Measurements from ENCODE around the gene CENPP. TPM values are rescaled to one million over a fixed set of nuclear protein-coding genes. Genes with fewer than 3 reads are reported as not detected.
A peak's percentile ranks its signal among the peaks of the same experiment; 100 is the strongest.

Gene CENPP
- total RNA-seq, 2 experiments from 2014 or later, result 26.4 to 29.1 TPM

DNA sequence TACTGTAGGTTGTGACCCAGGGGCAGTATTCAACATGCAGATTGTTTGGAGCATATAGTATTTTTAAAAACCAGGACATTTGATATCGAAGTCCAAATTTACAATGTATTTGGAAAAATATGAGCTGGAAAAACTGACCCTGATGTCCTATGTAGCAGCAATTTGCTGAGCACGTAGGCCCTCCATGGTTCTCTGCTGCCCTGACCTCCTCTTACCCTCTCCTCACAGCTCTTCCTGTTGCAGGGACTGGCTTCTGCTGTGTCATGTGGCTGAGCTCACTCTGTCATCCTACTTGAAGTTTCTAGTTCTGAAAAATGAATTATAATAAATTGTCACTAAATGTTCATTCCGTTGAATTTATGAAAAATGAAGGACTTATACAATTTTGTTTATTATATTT lies 160.6 kb downstream of the CENPP start:
- H3K9me3 Mint-ChIP-seq (ENCODE audit: insufficient read depth), result no peaks in the 10 kb centered on the region
- DNase-seq (no peak), ATAC-seq (no peak)
- ChIA-PET POLR2A (no interaction called here), CTCF (interaction anchor here (1.5 kb wide), 1 partner anchor 346 kb away, joined by 3 read pairs; no protein-coding TSS in a partner anchor)
- H3K4me3 Mint-ChIP-seq, result no peak overlapping the region
- H3K4me1 Mint-ChIP-seq (ENCODE audit: low read depth), result peaks cover 2% of the 10 kb centered on the region
- H3K27me3 Mint-ChIP-seq (ENCODE audit: low read depth), result no peaks in the 10 kb centered on the region
- no peak overlapping the region for H3K27ac Mint-ChIP-seq
- no peaks in the 10 kb centered on the region for H3K36me3 Mint-ChIP-seq (ENCODE audit: low read depth)

DNA sequence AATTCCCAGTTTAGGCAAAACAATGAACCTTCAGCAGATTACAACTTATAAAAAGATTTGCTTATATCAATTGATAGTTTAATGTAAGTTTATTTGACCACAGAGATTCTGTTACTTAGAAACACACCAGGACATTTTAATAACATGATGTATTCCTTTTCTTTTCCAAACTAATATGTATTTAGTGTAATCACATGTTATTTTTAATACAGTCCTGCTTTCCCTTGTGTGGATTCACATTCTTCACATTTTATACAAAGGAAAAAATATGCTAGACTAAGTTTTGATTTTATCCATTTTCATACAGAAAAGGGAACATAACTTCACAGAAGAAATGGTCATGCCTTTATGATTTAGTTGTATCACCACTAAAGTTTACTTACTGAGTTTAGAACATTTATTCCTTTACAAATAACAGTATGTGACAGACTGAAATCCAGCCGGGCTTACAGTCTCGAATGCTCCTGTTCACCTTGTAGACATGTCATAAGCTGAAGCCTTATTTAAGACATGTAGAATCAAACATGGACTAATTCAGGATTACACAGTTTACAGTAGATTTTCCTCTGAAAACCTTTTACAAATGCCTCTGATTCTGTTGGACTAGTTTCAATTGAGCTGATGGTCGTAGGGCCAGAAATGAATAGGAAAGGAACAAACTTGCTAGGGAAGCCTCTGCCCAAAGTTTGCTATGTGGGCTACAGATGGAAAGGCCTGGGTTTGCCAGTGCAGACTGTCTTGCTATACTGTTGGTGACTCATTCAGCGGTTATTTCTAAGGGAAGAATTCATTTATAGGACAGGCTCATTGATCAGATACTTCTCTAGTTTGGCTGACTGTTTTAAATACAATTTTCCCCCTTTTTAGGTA lies 163.2 kb downstream of the CENPP start:
- Mint-ChIP-seq H3K27me3 (ENCODE audit: low read depth) (no peaks in the 10 kb centered on the region), H3K27ac (no peak overlapping the region), H3K36me3 (ENCODE audit: low read depth) (no peaks in the 10 kb centered on the region), H3K4me1 (ENCODE audit: low read depth) (peaks cover 2% of the 10 kb centered on the region), H3K9me3 (ENCODE audit: insufficient read depth) (no peaks in the 10 kb centered on the region), H3K4me3 (no peak overlapping the region)
- CTCF ChIA-PET, result no interaction called here
- ATAC-seq, result no peak
- no peak for DNase-seq
- POLR2A ChIA-PET, result interaction anchor here (0.5 kb wide), 1 partner anchor 962 kb away, joined by 3 read pairs; the partner anchor contains the start of gene FAM120A

DNA sequence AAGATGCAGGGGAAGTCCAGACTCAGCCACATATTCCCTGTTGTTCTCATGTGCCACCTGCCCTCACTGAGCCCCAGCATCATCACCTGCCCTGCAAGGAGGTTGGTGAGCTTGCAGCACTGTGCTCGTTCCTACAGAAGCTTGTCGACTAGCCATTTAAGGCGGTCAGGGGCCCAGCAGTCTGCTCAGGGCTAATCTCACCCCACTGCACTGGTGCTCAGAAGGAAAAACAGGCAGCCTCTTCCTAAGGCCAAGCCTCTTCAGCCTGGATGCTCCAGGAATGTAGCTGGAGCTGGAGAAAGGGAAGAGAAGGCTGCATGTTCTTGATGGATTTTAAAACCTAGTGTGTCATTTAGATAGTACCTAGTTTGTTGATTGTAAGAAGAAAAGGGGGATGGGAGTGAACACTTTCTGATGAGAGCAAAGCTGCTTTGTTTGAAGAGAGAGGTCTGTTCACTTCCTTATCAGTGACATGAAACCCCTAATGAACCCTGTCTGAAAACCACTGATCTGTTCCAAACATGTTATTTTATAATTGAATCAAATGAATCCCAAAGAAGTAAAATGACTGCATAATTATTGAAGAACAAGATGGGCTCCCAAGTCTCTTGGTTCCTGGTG lies 167.1 kb downstream of the CENPP start:
- H3K36me3 Mint-ChIP-seq (ENCODE audit: low read depth), result no peaks in the 10 kb centered on the region
- H3K27me3 Mint-ChIP-seq (ENCODE audit: low read depth), result no peaks in the 10 kb centered on the region
- no peak overlapping the region for H3K27ac Mint-ChIP-seq
- peaks cover 2% of the 10 kb centered on the region for H3K4me1 Mint-ChIP-seq (ENCODE audit: low read depth)
- H3K9me3 Mint-ChIP-seq (ENCODE audit: insufficient read depth), result no peaks in the 10 kb centered on the region
- CTCF ChIA-PET, result interaction anchor here (0.9 kb wide), 1 partner anchor 142 kb away, joined by 3 read pairs; no protein-coding TSS in a partner anchor
- POLR2A ChIA-PET, result no interaction called here
- no peak overlapping the region for H3K4me3 Mint-ChIP-seq
- no peak for ATAC-seq
- no peak for DNase-seq

DNA sequence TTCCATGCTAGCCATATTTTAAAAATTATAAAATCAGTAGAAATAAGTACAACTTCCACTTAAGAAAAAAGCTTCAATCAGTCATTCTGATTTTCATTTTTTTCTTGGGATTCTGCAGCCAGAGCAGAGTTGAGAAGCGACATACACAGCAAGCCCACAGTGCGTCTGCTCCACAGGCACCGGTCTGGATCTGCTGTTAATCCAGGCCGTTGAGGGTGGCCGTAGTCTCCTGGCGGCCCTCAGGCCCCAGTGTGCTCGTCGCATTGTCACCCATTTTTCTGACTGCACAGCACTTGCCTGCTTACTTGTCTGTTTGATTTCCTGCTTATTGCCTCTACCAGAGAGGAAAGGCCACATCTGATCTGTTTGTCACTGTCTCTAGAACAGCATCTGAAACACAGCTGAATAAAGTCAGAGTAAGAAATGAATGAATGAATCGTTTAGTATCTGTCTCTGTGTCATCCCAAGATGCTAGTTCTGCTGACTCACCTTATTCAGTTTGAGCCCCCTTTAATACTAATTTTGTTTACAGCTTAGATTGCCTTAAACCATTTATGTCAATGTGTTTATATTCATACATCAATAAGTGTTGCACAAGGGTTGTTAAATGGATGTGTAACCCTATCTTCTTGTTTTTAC lies 168.1 kb downstream of the CENPP start:
- H3K9me3 Mint-ChIP-seq (ENCODE audit: insufficient read depth), result no peaks in the 10 kb centered on the region
- no peak overlapping the region for H3K27ac Mint-ChIP-seq
- H3K36me3 Mint-ChIP-seq (ENCODE audit: low read depth), result no peaks in the 10 kb centered on the region
- H3K4me3 Mint-ChIP-seq, result no peak overlapping the region
- DNase-seq (no peak), ATAC-seq (no peak)
- no peaks in the 10 kb centered on the region for H3K27me3 Mint-ChIP-seq (ENCODE audit: low read depth)
- POLR2A ChIA-PET, result no interaction called here
- peaks cover 2% of the 10 kb centered on the region for H3K4me1 Mint-ChIP-seq (ENCODE audit: low read depth)
- CTCF ChIA-PET, result interaction anchor here (0.9 kb wide), 1 partner anchor 141 kb away, joined by 3 read pairs; no protein-coding TSS in a partner anchor

GRCh38 chr9:92494856-92495255 lies 169.1 kb downstream of the CENPP start:
- H3K4me1 Mint-ChIP-seq (ENCODE audit: low read depth), result peaks cover 2% of the 10 kb centered on the region
- H3K4me3 Mint-ChIP-seq, result no peak overlapping the region
- CTCF ChIA-PET, result no interaction called here
- H3K9me3 Mint-ChIP-seq (ENCODE audit: insufficient read depth), result no peaks in the 10 kb centered on the region
- ATAC-seq, result no peak
- DNase-seq, result no peak
- no peaks in the 10 kb centered on the region for H3K27me3 Mint-ChIP-seq (ENCODE audit: low read depth)
- H3K36me3 Mint-ChIP-seq (ENCODE audit: low read depth), result no peaks in the 10 kb centered on the region
- no peak overlapping the region for H3K27ac Mint-ChIP-seq
- POLR2A ChIA-PET, result no interaction called here

DNA sequence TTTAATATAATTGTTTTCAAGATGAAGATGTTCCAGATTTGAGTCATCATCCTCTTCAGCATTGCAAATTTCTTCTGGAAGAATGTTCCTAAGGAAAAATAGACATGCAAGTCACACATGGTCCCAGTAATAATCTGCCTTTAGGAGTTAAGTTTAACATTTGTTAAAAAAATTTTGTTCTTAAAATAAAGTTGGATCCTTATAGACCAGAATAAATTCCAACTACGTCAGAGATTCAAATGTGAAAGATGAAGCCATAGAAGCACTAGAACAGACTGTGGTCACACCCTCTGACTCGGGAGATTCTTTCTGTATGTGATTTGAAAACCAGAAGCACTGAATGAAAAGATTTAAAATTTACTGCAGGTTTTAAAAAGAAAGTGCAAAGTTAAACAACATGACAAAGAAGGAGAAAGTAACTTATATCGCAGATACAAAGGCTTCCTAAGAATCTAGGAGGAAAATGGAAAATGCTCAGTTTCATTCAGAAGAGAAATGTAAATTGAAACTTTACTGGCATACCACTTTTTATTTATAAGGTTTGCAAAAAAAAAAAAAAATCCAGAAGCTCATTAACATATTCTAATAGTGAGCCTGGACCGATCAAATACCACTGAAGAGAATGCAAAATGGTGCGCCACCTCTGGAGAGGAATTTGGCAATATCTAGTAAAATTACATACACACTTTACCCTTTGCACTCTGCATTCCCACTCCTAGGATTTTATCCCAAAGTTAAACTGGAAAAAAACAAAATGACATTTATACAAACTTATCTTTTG lies 170.8 kb downstream of the CENPP start:
- ChIA-PET CTCF (no interaction called here), POLR2A (no interaction called here)
- ATAC-seq (no peak), DNase-seq (no peak)
- Mint-ChIP-seq H3K27me3 (ENCODE audit: low read depth) (no peaks in the 10 kb centered on the region), H3K27ac (no peak overlapping the region), H3K4me3 (no peak overlapping the region), H3K36me3 (ENCODE audit: low read depth) (no peaks in the 10 kb centered on the region), H3K9me3 (ENCODE audit: insufficient read depth) (no peaks in the 10 kb centered on the region), H3K4me1 (ENCODE audit: low read depth) (no peaks in the 10 kb centered on the region)

DNA sequence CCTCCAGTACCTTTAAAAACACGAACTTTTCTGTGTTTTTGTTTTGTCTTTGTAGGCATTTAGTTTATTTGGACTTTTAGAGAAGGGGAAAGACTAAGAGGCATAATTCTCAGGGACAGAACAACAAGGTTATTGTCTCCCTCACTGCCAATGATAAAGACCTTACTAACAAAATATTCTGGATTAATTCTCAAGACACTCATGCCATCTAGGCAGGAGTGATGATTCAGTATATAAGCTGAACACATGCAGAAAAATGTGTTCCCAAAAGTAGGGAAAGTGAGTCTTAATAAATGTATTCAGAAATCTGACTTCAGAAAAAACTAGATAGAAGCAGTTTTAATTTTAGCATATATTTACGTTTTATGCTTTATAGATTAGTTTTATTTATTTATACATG lies 173.9 kb downstream of the CENPP start:
- POLR2A ChIA-PET, result no interaction called here

DNA sequence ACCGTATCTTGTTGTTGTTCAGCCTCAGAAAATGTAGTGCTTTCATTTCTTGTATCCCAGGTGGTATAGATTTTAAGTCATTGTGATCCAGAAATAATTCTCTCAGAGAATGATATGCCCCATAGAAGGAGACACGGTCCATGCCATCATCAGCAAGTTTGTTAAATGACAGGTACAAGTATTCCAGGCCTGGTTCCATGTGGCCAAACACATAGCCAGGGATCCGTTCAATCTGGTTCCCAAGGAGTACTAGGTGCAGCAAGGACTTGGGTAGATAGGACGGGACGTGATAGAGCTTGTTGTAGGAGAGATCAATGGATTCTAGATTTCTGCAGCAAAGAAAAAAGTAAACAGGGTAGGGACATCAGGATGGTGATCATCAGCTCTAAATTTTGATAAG lies 175.0 kb downstream of the CENPP start:
- Mint-ChIP-seq H3K9me3 (ENCODE audit: insufficient read depth) (no peaks in the 10 kb centered on the region), H3K4me3 (no peak overlapping the region), H3K27me3 (ENCODE audit: low read depth) (no peaks in the 10 kb centered on the region), H3K4me1 (ENCODE audit: low read depth) (no peaks in the 10 kb centered on the region), H3K36me3 (ENCODE audit: low read depth) (no peaks in the 10 kb centered on the region), H3K27ac (no peak overlapping the region)
- no peak for DNase-seq
- ATAC-seq, result no peak
- ChIA-PET POLR2A (no interaction called here), CTCF (no interaction called here)

More for the DNA sequence above, 173.9 kb downstream of the CENPP start:
- no peaks in the 10 kb centered on the region for H3K9me3 Mint-ChIP-seq (ENCODE audit: insufficient read depth)
- no peaks in the 10 kb centered on the region for H3K4me1 Mint-ChIP-seq (ENCODE audit: low read depth)
- DNase-seq (no peak), ATAC-seq (no peak)
- no peaks in the 10 kb centered on the region for H3K36me3 Mint-ChIP-seq (ENCODE audit: low read depth)
- H3K4me3 Mint-ChIP-seq, result no peak overlapping the region
- no peak overlapping the region for H3K27ac Mint-ChIP-seq
- CTCF ChIA-PET, result no interaction called here
- H3K27me3 Mint-ChIP-seq (ENCODE audit: low read depth), result no peaks in the 10 kb centered on the region

GRCh38 chr9:92501671-92502393 lies 176.1 kb downstream of the CENPP start:
- Mint-ChIP-seq H3K9me3 (ENCODE audit: insufficient read depth) (no peaks in the 10 kb centered on the region), H3K36me3 (ENCODE audit: low read depth) (no peaks in the 10 kb centered on the region), H3K4me1 (ENCODE audit: low read depth) (peaks cover under 1% of the 10 kb centered on the region), H3K27me3 (ENCODE audit: low read depth) (no peaks in the 10 kb centered on the region), H3K4me3 (no peak overlapping the region), H3K27ac (no peak overlapping the region)
- CTCF ChIA-PET, result interaction anchor here (0.9 to 1.5 kb wide), 3 partner anchors 11 to 21 kb away, joined by 3 to 4 read pairs (median 4); no protein-coding TSS in a partner anchor
- ATAC-seq (peak; percentile 49), DNase-seq (no peak)
- POLR2A ChIA-PET, result no interaction called here

- Mint-ChIP-seq H3K4me3 (no peak overlapping the region), H3K4me1 (ENCODE audit: low read depth) (peaks cover 6% of the 10 kb centered on the region), H3K36me3 (ENCODE audit: low read depth) (no peaks in the 10 kb centered on the region), H3K9me3 (ENCODE audit: insufficient read depth) (no peaks in the 10 kb centered on the region), H3K27me3 (ENCODE audit: low read depth) (no peaks in the 10 kb centered on the region), H3K27ac (no peak overlapping the region)
- ATAC-seq (no peak), DNase-seq (no peak)
- POLR2A ChIA-PET, result no interaction called here
- CTCF ChIA-PET, result interaction anchor here (1.5 kb wide), 1 partner anchor 15 kb away, joined by 4 read pairs; no protein-coding TSS in a partner anchor
These were observed 177.4 kb downstream of the CENPP start for GRCh38 chr9:92503156-92503555.

GRCh38 chr9:92504881-92505280 lies 179.1 kb downstream of the CENPP start:
- ATAC-seq (no peak), DNase-seq (no peak)
- ChIA-PET POLR2A (no interaction called here), CTCF (no interaction called here)
- no peaks in the 10 kb centered on the region for H3K27me3 Mint-ChIP-seq (ENCODE audit: low read depth)
- no peaks in the 10 kb centered on the region for H3K36me3 Mint-ChIP-seq (ENCODE audit: low read depth)
- H3K27ac Mint-ChIP-seq, result no peak overlapping the region
- H3K4me1 Mint-ChIP-seq (ENCODE audit: low read depth), result peaks cover 6% of the 10 kb centered on the region
- H3K4me3 Mint-ChIP-seq, result no peak overlapping the region
- no peaks in the 10 kb centered on the region for H3K9me3 Mint-ChIP-seq (ENCODE audit: insufficient read depth)

Measured in activated CD8-positive, alpha-beta T cell treated with anti-CD3 and anti-CD28 coated beads, Interleukin-2, amount 10 ng/mL, durations not matched to agents 7 days and 5 days (primary cell).